ENCODE measurements around the gene CEP295NL. TPM values are rescaled to one million over a fixed set of nuclear protein-coding genes. Genes with fewer than 3 reads are reported as not detected.
A peak's percentile ranks its signal among the peaks of the same experiment; 100 is the strongest.

Gene CEP295NL
- total RNA-seq, 2 donors from 2014 or later, result 0.72 to 0.82 TPM

DNA sequence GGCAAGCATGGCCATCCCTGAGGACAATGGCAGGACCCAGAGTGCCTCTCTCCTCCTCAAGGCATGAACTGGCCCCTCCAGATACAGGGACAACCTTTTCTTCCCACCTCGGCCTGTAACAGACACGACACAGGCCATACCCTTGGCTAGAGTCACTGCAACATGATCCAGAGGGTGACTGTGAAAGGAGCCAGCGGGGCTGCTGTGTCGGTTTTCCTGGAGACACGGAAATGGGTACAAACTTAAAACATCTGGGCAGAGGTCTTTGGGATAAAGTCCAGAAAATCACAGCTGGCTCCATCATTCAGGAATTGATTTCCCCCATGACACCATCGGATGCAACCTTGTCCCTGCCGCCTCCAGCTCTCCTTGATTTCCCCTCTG lies 5.3 kb downstream of the CEP295NL start:
- intact Hi-C loops (cut with DNase I), result no loop called here
- no peak for TF ChIP-seq CTCF (IDR thresholded peaks at IDR 0.05)
- H3K36me3 ChIP-seq, result no peaks in the 10 kb centered on the region
- no peaks in the 10 kb centered on the region for H3K27me3 ChIP-seq
- H3K9me3 ChIP-seq, result no peaks in the 10 kb centered on the region
- H3K9ac ChIP-seq (ENCODE audit: low read depth in 2 of 2, low read length in 2 of 2), result peak overlapping the region in 1 of 2 donors; percentile 4
- no peak for DNase-seq
- no peak overlapping the region for H3K27ac ChIP-seq
- H3K4me3 ChIP-seq, result no peak overlapping the region
- H3K4me1 ChIP-seq, result no peaks in the 10 kb centered on the region

- DNase-seq, result no peak
- H3K27ac ChIP-seq, result no peak overlapping the region
- intact Hi-C loops (cut with DNase I), result no loop called here
Observed at GRCh38 chr17:78896834-78897663, 6.0 kb downstream of the CEP295NL start.

GRCh38 chr17:78896091-78896833 lies 6.7 kb downstream of the CEP295NL start:
- TF ChIP-seq CTCF (IDR thresholded peaks at IDR 0.05), result no peak
- intact Hi-C loops (cut with DNase I), result no loop called here
- no peak for DNase-seq

More at GRCh38 chr17:78896834-78897663, 6.0 kb downstream of the CEP295NL start:
- H3K9ac ChIP-seq (ENCODE audit: low read depth in 2 of 2, low read length in 2 of 2), result no peak overlapping the region
- H3K4me3 ChIP-seq, result no peak overlapping the region
- peaks cover 3% of the 10 kb centered on the region for H3K4me1 ChIP-seq
- no peak for TF ChIP-seq CTCF (IDR thresholded peaks at IDR 0.05)
- no peaks in the 10 kb centered on the region for H3K27me3 ChIP-seq
- no peaks in the 10 kb centered on the region for H3K9me3 ChIP-seq
- H3K36me3 ChIP-seq, result no peaks in the 10 kb centered on the region

GRCh38 chr17:78895322-78895721 lies 7.7 kb downstream of the CEP295NL start:
- TF ChIP-seq CTCF (IDR thresholded peaks at IDR 0.05), result no peak
- H3K27ac ChIP-seq, result no peak overlapping the region

More at GRCh38 chr17:78896091-78896833, 6.7 kb downstream of the CEP295NL start:
- H3K27ac ChIP-seq, result no peak overlapping the region
- no peaks in the 10 kb centered on the region for H3K9me3 ChIP-seq
- no peak overlapping the region for H3K4me3 ChIP-seq
- no peaks in the 10 kb centered on the region for H3K36me3 ChIP-seq
- peaks cover 3% of the 10 kb centered on the region for H3K4me1 ChIP-seq
- H3K27me3 ChIP-seq, result no peaks in the 10 kb centered on the region
- H3K9ac ChIP-seq (ENCODE audit: low read depth in 2 of 2, low read length in 2 of 2), result no peak overlapping the region

GRCh38 chr17:78893684-78894083 lies 9.3 kb downstream of the CEP295NL start:
- intact Hi-C loops (cut with DNase I), result no loop called here
- H3K9me3 ChIP-seq, result no peaks in the 10 kb centered on the region
- H3K4me3 ChIP-seq, result no peak overlapping the region
- DNase-seq, result no peak
- no peak overlapping the region for H3K9ac ChIP-seq (ENCODE audit: low read depth in 2 of 2, low read length in 2 of 2)
- no peaks in the 10 kb centered on the region for H3K27me3 ChIP-seq
- no peak for TF ChIP-seq CTCF (IDR thresholded peaks at IDR 0.05)
- no peaks in the 10 kb centered on the region for H3K36me3 ChIP-seq
- no peak overlapping the region for H3K27ac ChIP-seq
- H3K4me1 ChIP-seq, result peaks cover 3% of the 10 kb centered on the region

More at GRCh38 chr17:78895322-78895721, 7.7 kb downstream of the CEP295NL start:
- Histone ChIP-seq H3K4me1 (peaks cover 3% of the 10 kb centered on the region), H3K27me3 (no peaks in the 10 kb centered on the region), H3K9me3 (no peaks in the 10 kb centered on the region), H3K4me3 (no peak overlapping the region), H3K36me3 (no peaks in the 10 kb centered on the region), H3K9ac (ENCODE audit: low read depth in 2 of 2, low read length in 2 of 2) (no peak overlapping the region)
- intact Hi-C loops (cut with DNase I), result no loop called here
- no peak for DNase-seq
